Kidney (tissue), 14 donors: ENCODE data around the gene VOPP1. TPM values are rescaled to one million over a fixed set of nuclear protein-coding genes. Genes with fewer than 3 reads are reported as not detected.
"Not testable (repeated sequence)": the region's sequence is repeated elsewhere in the genome, so short reads cannot be mapped to it uniquely, and the experiment has no call there.

ENCODE experiments used
- DNase-seq, 5 donors: peaks; one replicate each; pipeline ENCODE4 v3.0.0-alpha.2; 2013 to 2020
- FAIRE-seq: peaks from 2 replicates; lab custom pipeline; 2012; peaks lifted over from hg19 to GRCh38; lab: Jason Lieb, UNC
- H3K27ac ChIP-seq, 2 donors: one replicate each; pipeline ENCODE4 v1.7.0; 2013; ENCODE audit warnings: low read depth in 2 of 2, low read length in 2 of 2, inconsistent platforms in 1 of 2
- H3K27me3 ChIP-seq: one replicate; pipeline ENCODE4 v1.7.1; 2013; ENCODE audit warnings: low read length, inconsistent platforms; ENCODE audit not compliant: control insufficient read depth, insufficient read depth
- H3K36me3 ChIP-seq, 3 donors: one replicate each; pipeline versions ENCODE4 v1.7.0 to v1.7.1; 2013; ENCODE audit warnings: low read length in 3 of 3, control low read depth in 1 of 3, inconsistent platforms in 1 of 3; ENCODE audit not compliant: insufficient read depth in 3 of 3, control insufficient read depth in 2 of 3
- H3K4me1 ChIP-seq, 3 donors: one replicate each; pipeline versions ENCODE4 v1.7.0 to v1.7.1; 2013; ENCODE audit warnings: low read length in 3 of 3, inconsistent platforms in 1 of 3, low read depth in 1 of 3; ENCODE audit not compliant: control insufficient read depth in 2 of 3, insufficient read depth in 2 of 3
- H3K4me3 ChIP-seq, 3 donors: one replicate each; pipeline versions ENCODE4 v1.7.0 to v1.8.1; 2013; ENCODE audit warnings: low read length in 3 of 3, control low read depth in 1 of 3, inconsistent platforms in 1 of 3
- H3K9ac ChIP-seq, 3 donors: one replicate each; pipeline versions ENCODE4 v1.7.0 to v1.7.1; 2013; ENCODE audit warnings: low read length in 3 of 3, control low read depth in 1 of 3, inconsistent platforms in 1 of 3
- H3K9me3 ChIP-seq, 3 donors: one replicate each; pipeline versions ENCODE4 v1.7.0 to v1.7.1; 2013; ENCODE audit warnings: low read length in 3 of 3, control low read depth in 1 of 3, inconsistent platforms in 1 of 3; ENCODE audit not compliant: control insufficient read depth in 2 of 3, insufficient read depth in 1 of 3
- intact Hi-C: fragments of 100-400 bp; cut with DNase I; formaldehyde crosslinking; loops from one replicate; pipeline ENCODE4 v1.11.1; 2022
- polyA plus RNA-seq: library from polyadenylated mRNA; stranded (reverse); fragments of 350-450 nt; fragmentation: Illumina TruSeq; extraction: RNeasy Lipid Tissue Mini Kit (QIAGEN cat#74804); gene quantifications from one replicate; pipeline ENCODE4 v1.2.3, GENCODE V29; 2014; ENCODE audit warnings: low read depth, low replicate concordance; ENCODE audit not compliant: insufficient read depth
- total RNA-seq: library from RNA; stranded (reverse); fragmentation: NEBNext Ultra II Directional; extraction: Animal tissue kit (Norgen Biotek cat#: 25700); gene quantifications from one replicate; pipeline ENCODE4 v1.2.1, GENCODE V29; 2021
- TF ChIP-seq, protein P1 (sequence below): IDR thresholded peaks from 3 replicates; pipeline ENCODE4 v1.5.1; 2012; ENCODE audit warnings: mild to moderate bottlenecking, moderate library complexity, borderline replicate concordance; ENCODE audit not compliant: insufficient read depth; ENCODE audit errors: extremely low read depth
- donor health status: control.
- donor health status: control.
- donor health status: control.
- donor health status: control.
- donor health status: control.
- donor health status: DM: yes; HTN: yes; CAD: no.
- donor health status: Normal renal cell carcinoma (clear cell type).

Gene VOPP1
- total and polyA plus RNA-seq, 2 donors from 2014 or later = 47.3 to 98.7 TPM

DNA sequence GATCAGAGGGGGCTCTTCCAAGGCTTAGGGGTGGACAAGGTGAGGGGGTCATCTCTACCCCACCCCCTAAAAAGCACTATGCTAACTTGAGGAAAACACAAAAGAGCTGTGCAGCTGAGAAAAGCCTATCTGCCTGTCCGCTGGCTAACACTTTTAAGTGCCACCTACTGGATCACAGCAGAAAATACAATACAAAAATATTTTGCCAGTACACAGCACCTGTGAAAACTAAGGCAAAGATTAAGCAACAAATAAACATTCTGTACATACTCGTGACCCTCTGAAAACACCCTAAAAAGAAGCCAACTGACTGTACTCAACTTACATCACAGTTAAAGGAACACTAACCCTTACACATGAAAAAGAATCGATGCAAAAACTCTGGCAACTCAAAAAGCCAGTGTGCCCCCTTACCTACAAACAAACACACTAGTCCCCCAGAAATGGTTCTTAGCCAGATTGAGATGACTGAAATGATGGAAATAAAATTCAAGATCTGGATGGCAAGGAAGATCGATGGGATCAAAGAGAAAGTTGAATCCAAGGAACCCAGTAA is 25.7 kb upstream of the VOPP1 start:
- intact Hi-C loops, H3K4me3 ChIP-seq: not testable (repeated sequence)
- peak; percentile 68 for FAIRE-seq

DNA sequence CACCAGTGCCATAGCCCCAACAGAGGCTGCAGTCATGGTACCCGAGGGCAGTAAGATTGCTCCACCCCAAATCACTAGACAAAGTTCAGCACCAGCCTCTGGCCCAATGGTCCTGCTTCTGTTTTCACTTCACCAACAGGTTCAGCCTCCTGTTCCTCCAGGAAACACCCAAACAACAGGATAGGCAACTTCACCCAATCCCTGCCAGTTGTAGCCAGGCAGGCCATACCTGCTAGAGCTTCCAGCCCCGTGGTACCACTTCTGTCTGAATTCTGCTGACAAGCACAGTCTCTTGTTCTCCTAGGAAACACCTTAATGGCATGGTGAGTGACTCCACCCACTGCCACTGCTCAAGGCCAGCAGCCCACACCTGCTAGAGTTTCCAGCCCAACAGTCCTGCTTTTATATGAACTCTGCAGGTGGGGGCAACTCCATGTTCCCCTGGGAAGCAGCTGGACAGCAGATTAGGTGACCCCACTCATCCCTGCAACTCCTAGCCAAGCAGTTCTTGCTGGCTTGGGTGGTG is 25.0 kb upstream of the VOPP1 start:
- H3K27ac ChIP-seq, H3K4me3 ChIP-seq, FAIRE-seq, H3K9ac ChIP-seq, H3K36me3 ChIP-seq, H3K9me3 ChIP-seq, DNase-seq, intact Hi-C loops, H3K4me1 ChIP-seq, H3K27me3 ChIP-seq: not testable (repeated sequence)

More for the DNA sequence above, 25.7 kb upstream of the VOPP1 start:
- not testable (repeated sequence) for DNase-seq, H3K9me3 ChIP-seq, H3K9ac ChIP-seq, H3K36me3 ChIP-seq, H3K27me3 ChIP-seq, H3K27ac ChIP-seq, H3K4me1 ChIP-seq
- TF ChIP-seq, protein P1, sequence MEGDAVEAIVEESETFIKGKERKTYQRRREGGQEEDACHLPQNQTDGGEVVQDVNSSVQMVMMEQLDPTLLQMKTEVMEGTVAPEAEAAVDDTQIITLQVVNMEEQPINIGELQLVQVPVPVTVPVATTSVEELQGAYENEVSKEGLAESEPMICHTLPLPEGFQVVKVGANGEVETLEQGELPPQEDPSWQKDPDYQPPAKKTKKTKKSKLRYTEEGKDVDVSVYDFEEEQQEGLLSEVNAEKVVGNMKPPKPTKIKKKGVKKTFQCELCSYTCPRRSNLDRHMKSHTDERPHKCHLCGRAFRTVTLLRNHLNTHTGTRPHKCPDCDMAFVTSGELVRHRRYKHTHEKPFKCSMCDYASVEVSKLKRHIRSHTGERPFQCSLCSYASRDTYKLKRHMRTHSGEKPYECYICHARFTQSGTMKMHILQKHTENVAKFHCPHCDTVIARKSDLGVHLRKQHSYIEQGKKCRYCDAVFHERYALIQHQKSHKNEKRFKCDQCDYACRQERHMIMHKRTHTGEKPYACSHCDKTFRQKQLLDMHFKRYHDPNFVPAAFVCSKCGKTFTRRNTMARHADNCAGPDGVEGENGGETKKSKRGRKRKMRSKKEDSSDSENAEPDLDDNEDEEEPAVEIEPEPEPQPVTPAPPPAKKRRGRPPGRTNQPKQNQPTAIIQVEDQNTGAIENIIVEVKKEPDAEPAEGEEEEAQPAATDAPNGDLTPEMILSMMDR = peak; percentile 63

DNA sequence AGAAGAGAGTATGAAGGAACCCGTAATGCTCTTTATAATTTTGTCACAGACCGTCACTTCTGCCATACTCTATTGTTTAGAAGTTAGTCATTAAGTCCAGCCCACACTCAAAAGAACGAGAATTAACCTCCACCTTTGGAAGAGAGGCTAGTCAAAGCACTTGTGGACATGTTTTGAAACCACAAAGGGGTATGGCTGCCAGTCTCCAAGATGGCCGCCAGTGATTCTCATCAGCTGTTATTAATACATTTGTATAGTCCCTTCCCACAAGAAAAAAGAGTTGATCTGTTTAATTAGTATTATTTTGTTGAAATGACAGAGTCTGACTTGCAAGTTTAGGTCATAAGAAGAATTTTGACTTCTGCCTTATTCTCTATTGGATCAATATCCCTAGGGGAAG is 23.2 kb upstream of the VOPP1 start:
- TF ChIP-seq, protein P1 = no peak
- DNase-seq = no peak
- intact Hi-C loops = no loop called here
- H3K4me1 ChIP-seq = peaks cover 0 to 5% (median 0%) of the 10 kb centered on the region in 3 donors
- no peaks in the 10 kb centered on the region for H3K27me3 ChIP-seq
- H3K9me3 ChIP-seq = no peaks in the 10 kb centered on the region
- no peak for FAIRE-seq
- H3K4me3 ChIP-seq = no peak overlapping the region
- no peaks in the 10 kb centered on the region for H3K36me3 ChIP-seq
- no peak overlapping the region for H3K9ac ChIP-seq
- no peak overlapping the region for H3K27ac ChIP-seq

DNA sequence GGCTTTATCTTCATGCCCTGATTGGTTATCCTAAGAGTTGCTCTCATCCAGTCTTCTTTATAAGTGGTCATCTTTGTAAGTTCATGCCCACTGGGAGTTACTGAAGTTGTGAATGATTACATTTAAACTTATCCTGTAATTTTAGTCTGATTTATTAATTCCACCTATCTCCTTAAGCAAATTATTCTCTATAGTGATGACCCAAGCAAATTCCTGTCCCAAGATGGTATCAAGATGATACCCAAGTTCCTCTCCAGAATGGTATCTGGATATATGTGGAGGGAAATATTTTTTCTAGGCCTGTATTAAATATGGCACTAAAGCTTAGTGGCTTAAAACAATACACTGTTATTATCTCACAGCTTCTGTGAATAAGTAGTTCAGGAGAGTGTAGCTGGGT is 22.6 kb upstream of the VOPP1 start:
- Histone ChIP-seq H3K9me3 (no peaks in the 10 kb centered on the region), H3K27me3 (no peaks in the 10 kb centered on the region), H3K4me3 (no peak overlapping the region), H3K27ac (no peak overlapping the region), H3K9ac (no peak overlapping the region), H3K4me1 (peaks cover 0 to 5% (median 0%) of the 10 kb centered on the region in 3 donors), H3K36me3 (no peaks in the 10 kb centered on the region)
- TF ChIP-seq, protein P1 = no peak
- intact Hi-C loops = no loop called here
- FAIRE-seq (no peak), DNase-seq (no peak)
